Measurements from ENCODE around the gene MAPT. TPM values are rescaled to one million over a fixed set of nuclear protein-coding genes. Genes with fewer than 3 reads are reported as not detected.

The MAPT gene
- total RNA-seq, 1 donor from 2014 or later, result 0.18 TPM

DNA sequence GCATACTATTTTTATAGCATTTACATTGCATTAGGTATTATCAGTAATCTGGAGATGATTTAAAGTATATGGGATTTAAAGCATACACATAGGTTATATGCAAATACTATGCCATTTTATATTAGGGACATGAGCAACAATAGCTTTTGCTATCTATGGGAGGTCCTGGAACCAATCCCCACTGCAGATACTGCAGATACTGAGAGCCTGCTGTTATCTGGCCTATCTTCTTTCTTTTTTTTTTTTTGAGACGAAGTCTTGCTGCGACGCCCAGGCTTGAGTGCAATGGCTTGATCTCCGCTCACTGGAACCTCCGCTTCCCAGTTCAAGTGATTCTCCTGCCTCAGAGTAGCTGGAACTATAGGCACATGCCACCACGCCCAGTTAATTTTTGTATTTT lies 142.1 kb downstream of the MAPT start:
- ChIA-PET CTCF (interaction anchor here (2.2 kb wide), 1 partner anchor 176 kb away, joined by 6 read pairs; no protein-coding TSS in a partner anchor), POLR2A (interaction anchor here (0.6 kb wide), 1 partner anchor 455 kb away, joined by 3 read pairs; no protein-coding TSS in a partner anchor)
- DNase-seq (no peak), ATAC-seq (ENCODE audit: low read depth) (no peak)
- TF ChIP-seq CTCF (IDR thresholded peaks at IDR 0.05), result no peak
- Mint-ChIP-seq H3K27me3 (no peaks in the 10 kb centered on the region), H3K4me3 (no peak overlapping the region), H3K4me1 (peaks cover 7% of the 10 kb centered on the region), H3K36me3 (ENCODE audit: low read depth) (peaks cover 93% of the 10 kb centered on the region), H3K27ac (no peak overlapping the region), H3K9me3 (no peaks in the 10 kb centered on the region)
- intact Hi-C loops (cut with micrococcal nuclease), result no loop called here

DNA sequence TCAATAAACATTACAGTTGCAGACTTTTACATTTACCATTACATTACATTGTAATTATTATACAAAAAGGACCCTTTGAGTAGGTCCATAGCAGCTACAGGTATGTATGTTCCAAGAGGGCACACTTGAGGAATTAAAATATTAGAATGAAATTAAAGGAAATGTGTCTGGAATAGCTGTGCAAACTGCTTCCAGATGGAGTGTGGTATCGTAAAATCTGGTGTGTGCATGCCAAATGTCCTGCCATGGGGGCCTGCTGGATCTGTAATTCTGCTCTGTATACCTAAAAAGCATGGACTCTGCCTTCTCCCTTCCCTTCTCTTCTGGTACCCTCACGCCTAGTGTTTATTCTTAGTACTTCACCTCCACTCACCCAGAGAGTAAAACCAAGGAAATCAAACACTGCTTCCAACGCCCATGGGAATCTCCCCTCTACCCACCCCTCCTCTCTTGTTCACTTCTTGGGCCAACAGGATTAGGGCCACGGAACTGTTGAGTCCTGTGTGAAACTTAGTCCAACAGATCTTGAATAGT lies 143.4 kb downstream of the MAPT start:
- TF ChIP-seq CTCF (IDR thresholded peaks at IDR 0.05), result no peak
- POLR2A ChIA-PET, result interaction anchor here (0.6 kb wide), 1 partner anchor 17 kb away, joined by 5 read pairs; no protein-coding TSS in a partner anchor
- CTCF ChIA-PET, result interaction anchor here (1.1 to 2.2 kb wide), 4 partner anchors 10 to 175 kb away, joined by 3 to 6 read pairs (median 5); no protein-coding TSS in a partner anchor
- ATAC-seq (ENCODE audit: low read depth) (no peak), DNase-seq (no peak)
- intact Hi-C loops (cut with micrococcal nuclease), result no loop called here
- no peak overlapping the region for H3K27ac Mint-ChIP-seq
- peaks cover 7% of the 10 kb centered on the region for H3K4me1 Mint-ChIP-seq
- H3K9me3 Mint-ChIP-seq, result no peaks in the 10 kb centered on the region
- no peaks in the 10 kb centered on the region for H3K27me3 Mint-ChIP-seq
- no peak overlapping the region for H3K4me3 Mint-ChIP-seq
- peaks cover 86% of the 10 kb centered on the region for H3K36me3 Mint-ChIP-seq (ENCODE audit: low read depth)

DNA sequence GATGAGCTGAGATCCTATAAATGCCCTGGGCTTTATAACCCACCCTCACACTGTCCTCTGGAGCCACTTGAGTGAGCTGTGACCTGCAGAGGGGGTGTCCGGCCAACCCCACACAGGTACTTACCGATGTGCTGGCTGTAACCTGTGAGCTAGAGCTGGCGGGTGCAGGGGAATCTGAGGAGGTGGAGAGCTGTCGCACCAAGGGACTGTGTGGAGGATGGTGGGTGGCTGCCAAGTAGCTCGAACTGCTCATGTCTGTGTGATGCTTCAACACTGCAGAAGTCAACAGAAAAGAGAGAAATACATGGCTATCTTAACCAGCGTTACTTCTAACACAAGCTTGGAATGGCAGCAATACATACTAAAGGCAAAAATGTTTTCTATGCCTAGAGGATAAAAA lies 144.1 kb downstream of the MAPT start:
- Mint-ChIP-seq H3K27ac (no peak overlapping the region), H3K4me1 (peaks cover 7% of the 10 kb centered on the region), H3K9me3 (no peaks in the 10 kb centered on the region), H3K36me3 (ENCODE audit: low read depth) (peaks cover 86% of the 10 kb centered on the region), H3K27me3 (no peaks in the 10 kb centered on the region), H3K4me3 (no peak overlapping the region)
- ATAC-seq (ENCODE audit: low read depth) (no peak), DNase-seq (no peak)
- TF ChIP-seq CTCF (IDR thresholded peaks at IDR 0.05), result no peak
- POLR2A ChIA-PET, result interaction anchor here (0.6 kb wide), 1 partner anchor 18 kb away, joined by 5 read pairs; no protein-coding TSS in a partner anchor
- CTCF ChIA-PET, result interaction anchor here (1.1 to 1.5 kb wide), 3 partner anchors 11 to 174 kb away, joined by 3 to 5 read pairs (median 5); no protein-coding TSS in a partner anchor
- intact Hi-C loops (cut with micrococcal nuclease), result no loop called here

- no peaks in the 10 kb centered on the region for H3K9me3 Mint-ChIP-seq
- no peak overlapping the region for H3K27ac Mint-ChIP-seq
- CTCF ChIA-PET, result interaction anchor here (1.4 to 1.5 kb wide), 2 partner anchors 35 to 174 kb away, joined by 5 read pairs; no protein-coding TSS in a partner anchor
Measured at GRCh38 chr17:46038937-46039336, 144.6 kb downstream of the MAPT start.

More at GRCh38 chr17:46038937-46039336, 144.6 kb downstream of the MAPT start:
- DNase-seq (no peak), ATAC-seq (ENCODE audit: low read depth) (no peak)
- Mint-ChIP-seq H3K27me3 (no peaks in the 10 kb centered on the region), H3K4me3 (no peak overlapping the region), H3K36me3 (ENCODE audit: low read depth) (peaks cover 87% of the 10 kb centered on the region), H3K4me1 (peaks cover 7% of the 10 kb centered on the region)
- POLR2A ChIA-PET, result no interaction called here
- intact Hi-C loops (cut with micrococcal nuclease), result no loop called here
- no peak for TF ChIP-seq CTCF (IDR thresholded peaks at IDR 0.05)

All from activated B cell treated with CpG ODN at 0.5 μM for 24 hours (primary cell).